ENCODE data around the gene ACBD4. TPM values are rescaled to one million over a fixed set of nuclear protein-coding genes. Genes with fewer than 3 reads are reported as not detected.

Gene ACBD4
- total RNA-seq, 4 donors from 2014 or later, result 15.0 to 28.8 (median 23.5) TPM

DNA sequence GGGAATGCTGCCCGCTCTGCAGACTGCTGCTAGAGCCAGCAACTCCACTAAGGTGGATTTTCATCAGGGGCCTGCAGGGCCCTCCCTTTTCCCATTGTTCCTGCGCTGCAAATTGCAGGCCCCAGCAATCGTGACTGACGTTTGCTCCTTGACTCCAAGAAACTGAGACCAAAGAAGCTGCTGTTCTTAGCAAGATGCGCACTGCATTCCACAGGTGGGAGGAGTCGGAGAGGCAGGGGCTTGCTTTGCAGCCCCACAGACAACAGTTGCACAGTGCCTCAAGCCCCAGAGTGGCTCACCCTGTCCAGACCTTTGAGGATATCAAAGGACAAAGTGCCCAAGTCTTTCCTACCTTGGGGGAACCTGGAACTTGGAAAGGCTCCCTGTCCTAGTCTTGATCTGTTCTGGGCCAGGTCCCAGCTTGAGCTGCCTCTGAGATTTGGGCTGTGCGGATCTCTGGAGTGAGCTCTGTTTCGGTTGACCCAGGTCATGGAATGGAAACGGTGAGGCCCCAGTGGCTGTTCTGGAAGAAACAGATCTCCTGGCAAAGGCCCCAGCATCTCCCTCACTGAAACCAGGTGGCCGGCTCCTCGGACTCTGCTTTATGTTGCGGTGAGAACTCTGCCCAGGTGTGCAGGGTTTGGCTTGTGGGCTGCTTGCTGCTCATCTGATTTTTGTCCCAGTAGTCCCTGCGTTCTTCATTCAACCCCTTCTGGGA lies 28.0 kb upstream of the ACBD4 start:
- H3K9me3 ChIP-seq, result no peaks in the 10 kb centered on the region
- no peak overlapping the region for H3K4me3 ChIP-seq
- TF ChIP-seq EP300 (IDR thresholded peaks at IDR 0.05), result no peak
- no peak for TF ChIP-seq POLR2AphosphoS5 (IDR thresholded peaks at IDR 0.05)
- no peak for TF ChIP-seq POLR2A (IDR thresholded peaks at IDR 0.05)
- TF ChIP-seq, protein P1, sequence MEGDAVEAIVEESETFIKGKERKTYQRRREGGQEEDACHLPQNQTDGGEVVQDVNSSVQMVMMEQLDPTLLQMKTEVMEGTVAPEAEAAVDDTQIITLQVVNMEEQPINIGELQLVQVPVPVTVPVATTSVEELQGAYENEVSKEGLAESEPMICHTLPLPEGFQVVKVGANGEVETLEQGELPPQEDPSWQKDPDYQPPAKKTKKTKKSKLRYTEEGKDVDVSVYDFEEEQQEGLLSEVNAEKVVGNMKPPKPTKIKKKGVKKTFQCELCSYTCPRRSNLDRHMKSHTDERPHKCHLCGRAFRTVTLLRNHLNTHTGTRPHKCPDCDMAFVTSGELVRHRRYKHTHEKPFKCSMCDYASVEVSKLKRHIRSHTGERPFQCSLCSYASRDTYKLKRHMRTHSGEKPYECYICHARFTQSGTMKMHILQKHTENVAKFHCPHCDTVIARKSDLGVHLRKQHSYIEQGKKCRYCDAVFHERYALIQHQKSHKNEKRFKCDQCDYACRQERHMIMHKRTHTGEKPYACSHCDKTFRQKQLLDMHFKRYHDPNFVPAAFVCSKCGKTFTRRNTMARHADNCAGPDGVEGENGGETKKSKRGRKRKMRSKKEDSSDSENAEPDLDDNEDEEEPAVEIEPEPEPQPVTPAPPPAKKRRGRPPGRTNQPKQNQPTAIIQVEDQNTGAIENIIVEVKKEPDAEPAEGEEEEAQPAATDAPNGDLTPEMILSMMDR (IDR thresholded peaks at IDR 0.05), result no peak
- H3K4me1 ChIP-seq, result peaks cover 0 to 76% (median 18%) of the 10 kb centered on the region in 3 donors
- no peaks in the 10 kb centered on the region for H3K27me3 ChIP-seq
- ATAC-seq, result no peak
- 42 to 45% methylated on average over 3 to 4 of the region's 13 CpGs for WGBS, 2 donors (ENCODE audit: low coverage in 1 of 2)
- peak overlapping the region in 3 of 4 donors; percentile 49 to 85 (median 81) for H3K27ac ChIP-seq
- H3K36me3 ChIP-seq, result peaks cover 0 to 77% of the 10 kb centered on the region in 2 donors

DNA sequence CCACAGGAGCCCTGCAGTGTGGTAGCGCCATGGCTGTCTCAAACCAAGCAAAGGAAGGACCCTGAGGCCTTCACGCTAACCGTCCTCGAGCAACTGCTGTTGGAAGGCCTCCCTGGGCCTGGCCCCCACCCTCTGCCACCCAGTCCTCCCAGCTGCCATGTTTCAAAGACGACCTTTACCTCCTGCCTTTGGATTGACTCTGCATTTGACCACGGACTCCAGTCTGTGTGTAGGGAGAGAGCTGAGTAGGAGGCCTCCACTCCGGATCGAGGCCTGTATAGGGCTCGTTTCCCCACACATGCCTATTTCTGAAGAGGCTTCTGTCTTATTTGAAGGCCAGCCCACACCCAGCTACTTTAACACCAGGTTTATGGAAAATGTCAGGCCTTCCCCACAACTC lies 27.4 kb upstream of the ACBD4 start:
- no peak overlapping the region for H3K4me3 ChIP-seq
- no peaks in the 10 kb centered on the region for H3K9me3 ChIP-seq
- H3K27ac ChIP-seq, result peak overlapping the region in 3 of 4 donors; percentile 49 to 85 (median 81)
- peaks cover 0 to 77% of the 10 kb centered on the region in 2 donors for H3K36me3 ChIP-seq
- whole genome bisulfite sequencing, 2 donors (ENCODE audit: low coverage in 1 of 2), result 50 to 60% methylated on average over 1 to 4 of the region's 9 CpGs
- ATAC-seq, result no peak
- H3K4me1 ChIP-seq, result peaks cover 0 to 78% (median 18%) of the 10 kb centered on the region in 3 donors
- no peak for TF ChIP-seq POLR2AphosphoS5 (IDR thresholded peaks at IDR 0.05)
- no peak for TF ChIP-seq EP300 (IDR thresholded peaks at IDR 0.05)
- TF ChIP-seq POLR2A (IDR thresholded peaks at IDR 0.05), result no peak
- TF ChIP-seq, protein P1 (IDR thresholded peaks at IDR 0.05), result no peak
- H3K27me3 ChIP-seq, result no peaks in the 10 kb centered on the region

DNA sequence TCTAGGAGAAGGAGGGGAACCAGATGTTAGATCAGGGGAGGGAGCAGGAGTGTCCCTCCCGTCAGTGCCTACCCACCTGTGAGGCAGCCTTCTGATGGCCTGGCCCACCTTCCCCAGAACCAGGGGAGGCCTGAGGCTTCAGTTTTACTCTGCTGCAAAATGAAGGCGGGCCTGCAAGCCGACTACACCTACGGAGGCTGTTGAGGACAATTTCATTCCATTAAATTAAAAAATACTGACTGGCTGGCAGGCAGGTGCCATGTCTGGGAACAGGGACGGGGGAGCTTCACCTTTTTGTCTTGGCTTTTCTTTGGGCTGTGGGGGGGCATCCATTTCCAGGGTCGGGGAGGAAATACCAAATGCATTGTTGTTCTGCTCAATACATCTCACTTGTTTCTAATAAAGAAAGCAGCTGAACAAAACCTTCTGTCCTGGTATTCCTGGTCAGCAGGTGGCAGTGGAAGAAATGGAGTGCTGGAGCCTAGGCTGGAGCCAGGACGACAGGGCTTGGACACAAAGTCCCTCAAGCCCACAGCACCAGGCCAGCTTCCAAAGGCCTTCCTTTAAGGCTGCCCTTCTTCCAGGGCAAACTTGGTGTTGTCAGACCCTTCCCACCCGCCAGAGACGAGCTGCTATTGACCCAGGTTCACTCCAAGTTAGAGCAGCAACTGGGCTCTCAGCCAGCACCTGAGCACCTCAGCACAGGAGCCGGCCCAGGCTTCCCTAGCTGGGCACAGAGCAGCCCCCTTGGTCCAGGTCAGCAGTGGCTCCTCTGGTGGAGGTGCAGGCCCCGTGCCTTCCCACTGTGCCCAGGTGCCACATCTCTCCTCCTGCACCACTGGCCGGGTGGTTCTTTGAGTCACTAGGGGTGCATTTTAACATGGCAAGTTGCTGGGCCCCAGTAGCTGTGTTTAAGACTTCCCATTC lies 26.6 kb upstream of the ACBD4 start:
- H3K4me1 ChIP-seq, result peaks cover 0 to 78% (median 18%) of the 10 kb centered on the region in 3 donors
- peak overlapping the region in 3 of 4 donors; percentile 44 to 85 (median 81) for H3K27ac ChIP-seq
- no peaks in the 10 kb centered on the region for H3K27me3 ChIP-seq
- no peak for ATAC-seq
- TF ChIP-seq POLR2A (IDR thresholded peaks at IDR 0.05) (no peak), POLR2AphosphoS5 (IDR thresholded peaks at IDR 0.05) (no peak)
- TF ChIP-seq, protein P1 (IDR thresholded peaks at IDR 0.05), result peak in 2 of 4 experiments; percentile 12 to 13
- 44 to 91% methylated on average over 4 to 6 of the region's 12 CpGs for WGBS, 2 donors (ENCODE audit: low coverage in 1 of 2)
- H3K9me3 ChIP-seq, result no peaks in the 10 kb centered on the region
- peaks cover 0 to 77% of the 10 kb centered on the region in 2 donors for H3K36me3 ChIP-seq
- no peak overlapping the region for H3K4me3 ChIP-seq

DNA sequence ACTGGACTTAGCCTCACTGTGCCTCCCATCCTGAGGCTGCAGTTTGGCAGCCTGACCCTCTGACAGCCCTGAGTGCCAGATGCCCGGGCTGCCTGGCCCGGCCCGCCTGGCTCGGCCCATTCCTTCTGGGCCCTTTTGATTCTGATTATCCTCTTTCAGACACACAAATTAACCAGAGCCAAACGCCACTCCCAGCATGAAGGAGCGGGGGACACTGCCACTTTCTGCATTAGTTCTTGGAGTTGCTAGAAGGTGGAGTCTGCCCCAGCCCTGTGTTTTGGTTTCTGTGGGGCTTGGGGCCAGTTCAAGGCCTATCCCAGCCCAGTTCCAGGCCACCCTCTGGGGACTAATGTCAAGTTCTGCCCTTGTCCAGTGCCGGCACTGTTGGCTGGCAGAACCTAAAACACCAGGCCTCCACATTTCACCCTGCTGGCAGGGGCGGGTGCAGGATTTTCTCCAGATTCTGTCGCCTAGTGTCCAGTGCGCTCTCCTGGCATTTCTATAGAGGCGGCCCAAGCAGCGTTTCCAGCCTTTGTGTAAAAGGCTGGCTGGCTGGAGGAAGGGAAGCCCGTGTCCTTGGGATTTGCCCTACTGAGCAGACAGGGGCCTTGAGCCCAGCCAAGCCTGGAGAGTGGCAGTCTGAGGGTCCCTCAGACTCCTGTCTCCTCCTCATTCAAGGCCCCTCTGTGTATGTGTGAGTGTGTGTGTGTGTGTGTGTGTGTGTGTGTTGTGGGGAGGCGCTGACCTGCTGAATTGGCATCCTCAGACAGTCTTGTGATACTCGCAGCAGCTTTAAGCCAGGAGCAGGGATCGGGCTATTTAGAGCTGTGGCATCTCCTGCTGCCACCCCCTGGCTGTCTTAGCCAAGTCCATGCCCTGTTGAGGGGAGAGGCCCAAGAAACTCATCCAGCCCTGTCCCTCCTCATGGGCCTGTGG lies 24.5 kb upstream of the ACBD4 start:
- 51 to 64% methylated on average over 6 to 8 of the region's 16 CpGs for WGBS, 2 donors (ENCODE audit: low coverage in 1 of 2)
- ATAC-seq, result peak; percentile 69
- Histone ChIP-seq H3K4me3 (no peak overlapping the region), H3K9me3 (no peaks in the 10 kb centered on the region), H3K36me3 (peaks cover 0 to 77% of the 10 kb centered on the region in 2 donors), H3K4me1 (peaks cover 0 to 67% (median 18%) of the 10 kb centered on the region in 3 donors), H3K27me3 (no peaks in the 10 kb centered on the region), H3K27ac (peak overlapping the region; percentile 30 to 85 (median 83))
- TF ChIP-seq POLR2AphosphoS5 (IDR thresholded peaks at IDR 0.05) (peak; percentile 30), POLR2A (IDR thresholded peaks at IDR 0.05) (no peak)
- TF ChIP-seq, protein P1 (IDR thresholded peaks at IDR 0.05), result peak in 1 of 4 experiments; percentile 17

All from gastroesophageal sphincter (tissue), 4 donors.